GM18870 (cell line): Measurements from ENCODE around the gene LPP.

Source experiments
- ATAC-seq: cut with Tn5 transposase; IDR thresholded peaks from one replicate; pipeline ENCODE4 v1.9.1; 2021; ENCODE audit warnings: moderate library complexity; ENCODE audit not compliant: unreplicated experiment

Gene LPP

DNA sequence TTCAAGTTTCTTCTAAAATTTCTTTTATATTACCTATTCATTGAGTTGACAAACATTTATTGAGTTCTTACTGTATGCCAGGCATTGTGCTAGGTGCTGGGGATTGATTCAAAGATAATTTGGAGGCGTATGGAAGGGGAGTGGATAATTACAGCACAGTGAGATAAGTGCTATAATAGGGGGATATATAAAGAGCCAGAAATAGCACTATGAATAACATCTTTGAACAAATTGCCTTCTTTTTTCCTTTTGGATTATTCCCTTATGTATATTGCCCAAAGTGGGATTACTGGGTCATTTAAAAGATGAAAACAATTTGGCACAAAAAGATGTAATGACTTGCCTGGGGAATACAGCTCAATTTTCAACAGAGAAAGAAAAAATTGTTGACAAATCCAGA lies 64.6 kb downstream of the LPP start:
- ATAC-seq = no peak

DNA sequence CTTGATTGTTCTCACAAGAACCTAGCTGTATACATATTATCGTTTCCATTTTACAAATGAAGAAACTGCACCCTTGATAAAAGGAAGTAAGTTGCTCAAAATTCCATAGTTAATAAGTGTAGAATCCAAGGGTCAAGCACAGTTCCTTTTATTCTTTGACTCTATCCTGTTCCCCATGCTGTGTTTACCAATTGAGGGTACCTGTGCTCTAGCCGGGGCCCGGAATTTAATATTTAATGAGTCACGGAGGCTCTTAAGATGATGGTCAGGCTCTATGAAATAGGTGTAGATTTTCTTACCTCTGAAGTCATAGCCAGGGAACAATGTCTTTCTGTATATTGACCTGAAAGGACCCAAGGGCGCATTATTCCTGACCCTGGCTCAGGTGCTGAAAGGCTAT lies 65.2 kb downstream of the LPP start:
- ATAC-seq = no peak

GRCh38 chr3:188220097-188220788 lies 66.3 kb downstream of the LPP start:
- no peak for ATAC-seq

DNA sequence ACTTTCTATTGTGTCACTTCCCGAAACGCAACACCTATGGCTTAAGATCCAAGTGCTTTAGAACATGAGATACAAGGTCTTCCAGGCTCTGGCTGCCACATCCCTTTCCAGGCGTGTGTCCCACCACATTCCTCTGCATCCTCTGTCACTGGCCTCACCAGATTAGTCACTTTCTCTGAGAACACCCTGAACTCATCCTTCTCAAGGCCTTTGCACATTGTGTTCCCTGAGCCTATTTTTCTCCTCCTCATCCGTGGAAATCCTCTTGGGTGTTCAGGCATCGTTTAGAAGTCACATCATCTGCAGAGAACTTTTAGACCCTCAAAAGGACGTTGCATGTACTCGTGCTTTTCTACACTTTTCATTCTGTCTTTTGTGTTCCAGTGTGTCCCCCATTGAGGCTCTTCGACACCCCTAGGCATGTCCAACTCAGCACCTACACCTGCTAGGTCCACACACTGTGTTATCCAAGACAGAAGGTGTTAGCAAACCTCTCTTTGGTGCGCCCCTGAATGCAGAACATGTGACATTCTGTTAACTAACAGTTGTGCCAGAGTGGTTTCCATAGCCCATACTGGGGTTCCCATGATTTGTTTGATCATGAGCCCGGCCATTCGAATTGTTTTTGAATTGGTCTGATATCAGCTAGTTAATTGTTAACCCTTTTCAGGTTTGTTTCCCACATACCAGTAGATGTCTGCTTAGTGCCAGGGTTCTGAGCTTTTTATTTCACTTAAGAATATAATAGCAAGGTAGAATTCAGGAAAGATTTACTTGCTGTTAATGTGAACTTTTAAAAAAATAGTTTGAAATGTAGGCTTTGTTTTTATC lies 67.2 kb downstream of the LPP start:
- ATAC-seq = no peak

DNA sequence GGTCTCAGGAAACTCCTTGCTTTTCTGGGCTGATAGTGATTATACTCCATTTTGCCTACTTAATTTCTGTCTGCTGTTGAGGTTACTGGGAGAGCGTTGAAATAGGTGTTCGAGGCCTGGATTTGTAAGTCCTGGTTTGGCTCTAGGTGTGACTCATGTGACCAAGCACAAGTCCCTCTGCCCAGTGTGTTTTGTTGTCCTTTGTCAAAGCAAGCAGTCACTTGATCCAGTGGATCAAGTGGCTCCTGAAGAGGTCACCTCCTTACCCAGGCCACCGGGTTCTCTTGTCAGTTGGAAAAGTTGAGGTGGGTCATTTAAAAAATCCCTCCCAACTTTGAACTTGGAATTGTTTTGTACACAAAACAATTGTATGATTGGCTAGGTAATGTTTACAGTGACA lies 70.0 kb downstream of the LPP start:
- ATAC-seq = no peak

GRCh38 chr3:188227442-188227841 lies 73.5 kb downstream of the LPP start:
- no peak for ATAC-seq

- no peak for ATAC-seq
Measured at GRCh38 chr3:188229177-188229576, 75.2 kb downstream of the LPP start.

DNA sequence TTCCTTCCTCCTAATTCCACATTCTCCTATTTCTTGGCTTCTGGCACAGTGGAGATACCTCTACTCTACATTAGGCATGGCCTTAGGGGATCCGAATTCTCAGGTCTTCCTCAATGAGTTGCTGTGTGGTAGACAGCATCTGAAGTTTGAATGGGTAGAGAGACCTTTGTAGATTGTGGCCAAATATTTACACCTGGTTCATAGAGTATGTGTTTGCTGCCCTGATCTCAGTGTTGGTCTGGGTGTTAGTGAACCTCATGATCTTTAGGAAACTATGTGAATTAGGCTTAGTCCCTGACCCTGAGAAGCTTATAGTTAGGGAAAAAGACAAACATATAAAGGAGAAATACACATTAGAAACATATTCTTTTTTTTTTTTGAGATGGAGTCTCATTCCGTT lies 75.8 kb downstream of the LPP start:
- ATAC-seq = no peak

DNA sequence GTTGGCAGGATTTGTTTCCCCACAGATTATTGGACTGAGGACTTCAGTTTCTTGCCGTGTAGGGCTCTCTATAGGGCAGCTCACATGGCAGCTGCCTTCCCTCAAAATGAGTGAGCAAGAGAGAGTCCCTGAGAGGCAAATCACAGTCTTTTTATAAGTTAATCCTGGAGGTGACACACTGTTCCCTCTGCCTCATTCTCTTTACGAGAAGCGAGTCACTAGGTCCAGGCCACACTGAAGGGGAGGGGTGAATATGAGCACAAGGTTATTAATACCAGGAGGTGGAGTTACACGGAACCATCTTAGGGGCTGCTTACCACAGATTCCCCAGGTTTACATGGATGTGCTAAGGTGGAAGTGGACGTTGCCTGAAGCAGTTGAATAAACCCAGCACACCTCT lies 77.0 kb downstream of the LPP start:
- no peak for ATAC-seq

- ATAC-seq = no peak
Measured at GRCh38 chr3:188231456-188231855, 77.5 kb downstream of the LPP start.

- ATAC-seq = no peak
Measured at GRCh38 chr3:188232656-188233055, 78.7 kb downstream of the LPP start.

DNA sequence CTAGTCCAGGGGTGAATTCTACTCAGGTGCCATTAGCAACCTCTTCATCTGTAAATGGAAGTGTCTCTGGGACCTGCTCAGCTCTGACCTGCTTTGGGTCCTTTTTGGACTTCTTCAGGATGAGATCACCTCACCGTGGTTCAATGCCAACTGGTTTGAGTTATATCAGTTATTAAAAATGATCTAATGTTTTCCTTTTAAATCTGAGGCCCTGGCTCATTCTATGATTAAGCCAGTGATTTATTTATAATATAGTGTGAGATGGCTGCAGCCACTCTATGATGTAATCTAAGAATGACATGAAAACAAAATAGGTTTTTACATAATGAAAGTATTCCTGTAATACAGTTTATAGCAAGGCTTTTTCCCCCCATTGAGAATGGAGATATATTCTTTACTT lies 79.4 kb downstream of the LPP start:
- ATAC-seq = no peak

- no peak for ATAC-seq
Measured at GRCh38 chr3:188234132-188234531, 80.2 kb downstream of the LPP start.

DNA sequence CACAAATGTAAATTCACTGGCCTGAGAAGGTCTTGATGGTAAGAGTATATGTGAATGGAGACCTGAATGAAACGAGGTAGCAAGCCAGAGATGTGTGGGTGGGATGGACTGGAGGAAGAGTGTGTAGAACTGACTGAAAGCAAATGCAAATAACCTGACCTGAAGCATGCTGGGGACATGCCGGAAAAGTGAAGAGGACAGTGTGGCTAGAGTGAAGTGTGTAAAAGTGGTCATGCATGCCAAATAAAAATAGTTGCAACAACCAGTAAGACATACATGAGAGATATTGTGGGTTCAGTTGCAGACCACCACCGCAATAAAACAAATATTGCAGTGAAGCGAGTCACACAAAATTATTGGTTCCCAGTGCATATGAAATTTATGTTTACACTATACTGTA lies 82.3 kb downstream of the LPP start:
- no peak for ATAC-seq

- no peak for ATAC-seq
Measured at GRCh38 chr3:188239035-188239434, 85.1 kb downstream of the LPP start.

DNA sequence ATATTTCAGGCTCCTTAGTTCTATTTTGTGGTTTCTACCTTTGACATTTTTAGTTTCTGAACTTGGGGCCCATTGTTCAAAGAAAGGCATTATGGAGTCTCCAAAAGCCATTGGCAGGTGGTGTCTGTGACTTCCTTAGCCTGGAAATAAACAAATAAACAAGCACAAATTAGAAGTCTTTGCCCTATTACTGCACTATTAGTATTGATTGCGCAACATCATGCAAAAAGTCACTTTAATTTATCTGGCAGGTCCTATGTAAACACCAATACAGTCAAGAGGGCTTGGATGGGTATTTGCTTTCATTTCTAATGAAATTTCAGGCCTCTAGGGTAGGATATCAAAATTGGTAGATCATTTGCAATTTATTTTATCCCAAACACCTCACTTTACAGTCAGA lies 85.6 kb downstream of the LPP start:
- ATAC-seq = no peak

DNA sequence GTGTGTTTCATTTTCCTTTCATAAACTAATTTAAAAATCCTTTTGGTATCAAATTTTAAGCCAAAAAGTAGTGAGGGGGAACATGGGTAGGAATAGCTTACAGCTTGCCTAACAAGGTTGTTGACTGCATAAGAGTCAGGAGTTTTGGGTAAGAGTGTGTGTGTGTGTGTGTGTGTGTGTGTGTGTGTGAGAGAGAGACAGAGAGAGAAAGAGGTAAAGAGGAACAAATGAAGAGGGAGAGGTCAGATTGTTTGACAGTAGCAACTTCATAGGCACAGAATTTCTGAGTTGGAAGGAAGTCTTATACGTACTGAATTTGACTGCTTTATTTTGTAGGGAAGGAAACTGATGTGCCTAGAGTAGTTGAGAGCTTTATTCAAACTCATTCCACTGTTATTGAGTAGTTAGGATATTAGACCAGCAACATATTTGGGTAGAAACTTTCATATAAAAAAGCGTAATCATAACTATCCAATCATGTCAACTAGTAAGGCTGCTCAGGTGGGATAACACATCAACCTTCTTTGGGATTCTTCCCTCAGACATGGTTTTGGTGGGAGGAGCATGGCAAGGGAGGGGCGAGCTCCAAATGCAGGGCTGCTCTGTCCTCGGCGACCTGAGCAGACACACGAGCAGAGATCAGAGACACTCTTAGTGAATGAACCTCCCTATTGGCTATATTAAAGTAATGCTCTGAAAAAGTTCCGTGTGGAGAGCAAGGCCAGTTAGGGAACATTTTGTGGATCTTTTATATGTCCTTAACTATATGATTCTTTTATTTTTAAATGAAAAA lies 86.4 kb downstream of the LPP start:
- no peak for ATAC-seq

- ATAC-seq = no peak
Measured at GRCh38 chr3:188241072-188241471, 87.1 kb downstream of the LPP start.

GRCh38 chr3:188241883-188242282 lies 87.9 kb downstream of the LPP start:
- no peak for ATAC-seq

DNA sequence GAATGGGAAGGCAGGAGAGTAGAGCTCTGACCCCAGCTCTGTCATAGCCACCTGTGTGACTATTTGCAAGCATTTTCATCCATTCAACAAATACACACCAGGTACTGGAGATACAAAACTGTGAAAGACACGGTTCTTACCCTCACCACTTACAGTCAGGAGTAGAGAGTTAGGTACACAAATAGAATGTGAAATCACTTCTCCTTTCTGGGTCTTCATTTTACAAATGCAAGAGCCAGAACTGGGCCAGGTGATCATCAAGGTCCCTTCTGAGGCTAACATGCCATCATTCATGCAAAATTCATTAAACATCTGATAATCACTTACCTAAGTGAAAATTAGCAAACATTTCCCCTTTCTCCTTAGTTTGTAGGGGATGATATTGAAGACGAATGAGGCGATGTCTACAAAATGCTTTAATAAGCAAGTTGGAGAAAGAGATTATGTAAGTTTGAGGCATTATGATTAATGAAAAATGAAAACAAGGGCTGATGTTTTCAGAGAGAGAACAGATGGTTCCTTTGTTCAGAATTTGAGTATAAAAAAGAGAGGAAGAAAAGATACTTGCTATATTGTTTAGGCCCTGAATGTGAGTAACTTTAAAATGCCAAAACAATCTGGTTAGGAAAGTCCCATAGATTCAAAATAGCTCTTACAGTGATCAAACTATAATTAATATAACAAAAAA lies 88.6 kb downstream of the LPP start:
- no peak for ATAC-seq

- no peak for ATAC-seq
Measured at GRCh38 chr3:188243124-188243795, 89.3 kb downstream of the LPP start.
